HG02885 (cell line): ENCODE results near the gene NPB.

Source experiments
- ATAC-seq: cut with Tn5 transposase; IDR thresholded peaks from one replicate; pipeline ENCODE4 v1.9.1; 2021; ENCODE audit warnings: mild to moderate bottlenecking; ENCODE audit not compliant: unreplicated experiment, poor library complexity

NPB gene

GRCh38 chr17:81902023-81902652, at the start of gene NPB:
Gene NPB (plus strand): TSS chr17:81902238. CDS start chr17:81902278, 40 bp downstream.
- no peak for ATAC-seq

- ATAC-seq = no peak
Observed at GRCh38 chr17:81854974-81855774, 46.9 kb upstream of the NPB start.

GRCh38 chr17:81858170-81858966, 43.7 kb upstream of the NPB start:
- ATAC-seq = no peak

GRCh38 chr17:81858967-81859905, 42.8 kb upstream of the NPB start:
- ATAC-seq = no peak

- ATAC-seq = peak; percentile 78
Observed at GRCh38 chr17:81859906-81860755, 41.9 kb upstream of the NPB start, which contains the start of gene P4HB. Gene P4HB (minus strand): TSS chr17:81860535. CDS start chr17:81860471, 64 bp downstream.

GRCh38 chr17:81860756-81861568, 41.1 kb upstream of the NPB start:
- ATAC-seq = peak; percentile 85

GRCh38 chr17:81863123-81863675, 38.8 kb upstream of the NPB start:
- no peak for ATAC-seq

- ATAC-seq = no peak
Observed at GRCh38 chr17:81863833-81864768, 37.9 kb upstream of the NPB start.

- ATAC-seq = no peak
Observed at GRCh38 chr17:81865358-81865732, 36.7 kb upstream of the NPB start.

- ATAC-seq = no peak
Observed at GRCh38 chr17:81865733-81866439, 36.2 kb upstream of the NPB start.

GRCh38 chr17:81866440-81867169, 35.4 kb upstream of the NPB start:
- ATAC-seq = no peak

- ATAC-seq = no peak
Observed at GRCh38 chr17:81867170-81867990, 34.7 kb upstream of the NPB start.

GRCh38 chr17:81867991-81868673, 33.9 kb upstream of the NPB start:
- no peak for ATAC-seq

- ATAC-seq = no peak
Observed at GRCh38 chr17:81868674-81869220, 33.3 kb upstream of the NPB start.
